Ovary (tissue), 3 donors: ENCODE data around the gene LGR4.

Source experiments
- POLR2A ChIP-seq: fragments of 450-650 bp; IDR thresholded peaks from one replicate; pipeline ENCODE4 v1.6.1; 2017; ENCODE audit warnings: antibody characterized with exemption, mild to moderate bottlenecking, moderate library complexity
- TF ChIP-seq, protein P1 (sequence below), 3 donors: fragments of 450-650 bp in 2 of 3; fragments of 200-600 bp in 1 of 3; IDR thresholded peaks; one replicate each; pipeline versions ENCODE4 v1.5.1 to v1.8.0; 2016 to 2022; ENCODE audit warnings: antibody characterized with exemption in 3 of 3, mild to moderate bottlenecking in 1 of 3
- donor health status: DM: no; HTN: no; CAD: no.

DNA sequence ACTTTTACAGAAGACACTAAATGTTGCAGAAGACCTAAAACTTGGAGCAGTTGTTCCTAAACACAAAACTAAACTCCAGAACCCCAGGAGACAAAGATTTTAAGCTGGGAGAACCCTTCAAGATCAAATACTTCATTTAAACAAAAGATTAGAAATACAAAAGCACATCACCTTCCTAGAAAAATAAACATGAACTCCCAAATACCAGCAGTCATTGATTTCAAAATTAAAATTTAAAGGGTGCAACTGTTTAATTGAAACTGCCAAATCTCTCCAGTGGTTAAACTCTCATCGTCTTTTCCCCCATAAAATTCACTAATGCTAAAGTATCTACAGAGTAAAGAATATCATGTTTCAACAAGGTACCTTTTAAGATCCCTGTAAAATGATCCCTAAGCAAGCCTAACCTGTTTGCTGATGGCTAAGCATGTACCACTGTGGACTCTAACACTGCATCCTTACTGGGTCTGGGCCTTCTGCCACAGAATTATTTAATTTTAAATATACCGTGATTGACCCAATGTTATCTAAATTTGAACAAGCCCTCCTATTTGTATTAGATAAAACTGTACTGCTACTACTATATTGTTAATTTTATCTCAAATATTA is 55.9 kb downstream of the LGR4 start:
- TF ChIP-seq, protein P1, sequence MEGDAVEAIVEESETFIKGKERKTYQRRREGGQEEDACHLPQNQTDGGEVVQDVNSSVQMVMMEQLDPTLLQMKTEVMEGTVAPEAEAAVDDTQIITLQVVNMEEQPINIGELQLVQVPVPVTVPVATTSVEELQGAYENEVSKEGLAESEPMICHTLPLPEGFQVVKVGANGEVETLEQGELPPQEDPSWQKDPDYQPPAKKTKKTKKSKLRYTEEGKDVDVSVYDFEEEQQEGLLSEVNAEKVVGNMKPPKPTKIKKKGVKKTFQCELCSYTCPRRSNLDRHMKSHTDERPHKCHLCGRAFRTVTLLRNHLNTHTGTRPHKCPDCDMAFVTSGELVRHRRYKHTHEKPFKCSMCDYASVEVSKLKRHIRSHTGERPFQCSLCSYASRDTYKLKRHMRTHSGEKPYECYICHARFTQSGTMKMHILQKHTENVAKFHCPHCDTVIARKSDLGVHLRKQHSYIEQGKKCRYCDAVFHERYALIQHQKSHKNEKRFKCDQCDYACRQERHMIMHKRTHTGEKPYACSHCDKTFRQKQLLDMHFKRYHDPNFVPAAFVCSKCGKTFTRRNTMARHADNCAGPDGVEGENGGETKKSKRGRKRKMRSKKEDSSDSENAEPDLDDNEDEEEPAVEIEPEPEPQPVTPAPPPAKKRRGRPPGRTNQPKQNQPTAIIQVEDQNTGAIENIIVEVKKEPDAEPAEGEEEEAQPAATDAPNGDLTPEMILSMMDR (IDR thresholded peaks at IDR 0.05): no peak
- no peak for TF ChIP-seq POLR2A
